ENCODE data around the gene GBP2.

- TF ChIP-seq TAF7 (tag; IDR thresholded peaks at IDR 0.05), result no peak
- TF ChIP-seq TARDBP (IDR thresholded peaks at IDR 0.05), result no peak
- no peak for TF ChIP-seq ETS1 (conservative IDR thresholded peaks at IDR 0.05; ENCODE audit: control insufficient read depth, low read depth, low read length)
- TF ChIP-seq NFIC (IDR thresholded peaks at IDR 0.05), result no peak
- TF ChIP-seq ELF4 (CRISPR knock-in tag; IDR thresholded peaks at IDR 0.05), result no peak
- TF ChIP-seq RHOXF2B (CRISPR knock-in tag; conservative IDR thresholded peaks at IDR 0.05), result no peak
- TF ChIP-seq CTCF (IDR thresholded peaks at IDR 0.05 in 2 of 3, conservative IDR thresholded peaks at IDR 0.05 in 1 of 3; ENCODE audit: insufficient read depth in 2 of 3, low read depth in 1 of 3, low read length in 3 of 3), result no peak
- TF ChIP-seq FOS (IDR thresholded peaks at IDR 0.05; ENCODE audit: extremely low read depth, insufficient read length), result no peak
- TF ChIP-seq LCOR (CRISPR knock-in tag; IDR thresholded peaks at IDR 0.05), result no peak
- TF ChIP-seq USF1 (CRISPR knock-in tag; IDR thresholded peaks at IDR 0.05), result no peak
- TF ChIP-seq TCF7L2 (IDR thresholded peaks at IDR 0.05; ENCODE audit: low read depth, low read length), result no peak
Observed at GRCh38 chr1:89065079-89065868, 60.6 kb downstream of the GBP2 start, which contains the start of gene GBP1.

All from K562 (cell line).